HG03469 (cell line): Measurements from ENCODE around the gene MPZL3.
"Not testable (repeated sequence)": the region's sequence is repeated elsewhere in the genome, so short reads cannot be mapped to it uniquely, and the experiment has no call there.

ENCODE experiments used
- ATAC-seq: cut with Tn5 transposase; IDR thresholded peaks from one replicate; pipeline ENCODE4 v1.9.1; 2021; ENCODE audit warnings: mild to moderate bottlenecking, moderate library complexity, moderate number of reproducible peaks; ENCODE audit not compliant: unreplicated experiment

Gene MPZL3

GRCh38 chr11:118213781-118214180 is 38.4 kb downstream of the MPZL3 start:
- no peak for ATAC-seq

- ATAC-seq: no peak
Measured at GRCh38 chr11:118213201-118213600, 39.0 kb downstream of the MPZL3 start.

- ATAC-seq: no peak
Measured at GRCh38 chr11:118212781-118213191, 39.4 kb downstream of the MPZL3 start.

DNA sequence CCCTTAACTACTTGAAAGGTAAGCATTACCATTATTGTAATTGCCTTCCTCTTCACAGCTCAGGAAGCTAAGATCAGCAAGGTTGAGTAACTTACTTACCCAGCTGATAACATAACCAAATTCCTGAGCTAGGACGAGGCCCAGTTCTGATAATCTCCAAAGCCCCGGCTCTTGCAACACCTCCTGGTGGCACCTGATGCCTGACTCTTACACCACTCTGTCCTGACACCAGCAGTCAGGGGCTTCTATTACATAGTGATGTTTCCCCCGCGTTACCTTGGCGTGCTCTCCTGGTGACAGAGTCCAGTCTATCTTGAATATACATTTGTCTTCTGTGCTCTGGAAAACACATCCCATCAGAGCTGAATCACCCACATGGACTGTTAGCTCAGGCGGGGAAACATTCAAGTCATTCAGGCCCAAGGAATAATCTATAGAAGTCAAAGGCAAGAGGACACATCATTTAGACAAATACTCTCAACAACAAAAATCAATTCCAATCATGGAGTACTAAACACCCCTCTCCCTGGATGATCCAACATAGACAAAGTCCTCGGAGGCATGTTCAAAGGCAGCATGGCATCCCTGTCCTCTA is 39.9 kb downstream of the MPZL3 start:
- ATAC-seq: no peak

DNA sequence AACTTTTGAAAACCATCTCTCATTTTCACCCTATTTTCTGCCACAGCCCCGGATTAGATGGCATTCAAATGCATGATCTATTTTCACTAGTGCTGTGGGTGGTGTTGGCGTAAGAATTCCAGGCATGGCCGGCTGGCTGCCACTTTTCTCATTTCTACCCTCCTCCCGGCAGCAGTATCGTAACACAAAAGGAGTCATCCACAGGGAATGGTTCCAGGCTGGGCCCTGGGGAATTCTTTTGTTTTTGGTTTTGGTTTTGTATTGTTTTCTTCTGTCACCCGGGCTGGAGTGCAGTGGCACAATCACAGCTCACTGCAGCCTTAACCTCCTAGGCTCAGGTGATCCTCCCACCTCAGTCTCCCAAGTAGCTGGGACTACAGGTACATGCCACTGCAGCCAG is 41.2 kb downstream of the MPZL3 start:
- no peak for ATAC-seq

- ATAC-seq: no peak
Measured at GRCh38 chr11:118210323-118210722, 41.8 kb downstream of the MPZL3 start.

DNA sequence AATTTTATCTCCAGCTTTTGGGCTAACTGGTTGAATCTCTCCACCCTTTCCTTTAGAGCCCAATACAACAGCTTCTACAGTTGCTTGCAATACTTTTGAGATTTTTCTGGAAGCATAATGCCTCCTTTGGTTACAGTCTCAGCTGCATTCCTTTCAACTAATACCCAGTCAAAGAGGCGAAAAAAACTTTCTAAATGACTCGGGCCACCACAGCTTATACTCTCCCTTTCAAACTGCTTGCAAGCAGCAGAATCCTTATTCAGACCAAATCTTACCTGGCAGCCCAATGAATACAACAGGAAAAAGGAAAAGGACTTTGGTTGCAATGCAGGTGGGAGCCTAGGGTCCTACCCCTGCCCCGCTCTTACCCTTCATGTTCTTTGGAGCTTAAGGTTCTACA is 43.1 kb downstream of the MPZL3 start:
- no peak for ATAC-seq

- no peak for ATAC-seq
Measured at GRCh38 chr11:118207079-118207478, 45.1 kb downstream of the MPZL3 start.

DNA sequence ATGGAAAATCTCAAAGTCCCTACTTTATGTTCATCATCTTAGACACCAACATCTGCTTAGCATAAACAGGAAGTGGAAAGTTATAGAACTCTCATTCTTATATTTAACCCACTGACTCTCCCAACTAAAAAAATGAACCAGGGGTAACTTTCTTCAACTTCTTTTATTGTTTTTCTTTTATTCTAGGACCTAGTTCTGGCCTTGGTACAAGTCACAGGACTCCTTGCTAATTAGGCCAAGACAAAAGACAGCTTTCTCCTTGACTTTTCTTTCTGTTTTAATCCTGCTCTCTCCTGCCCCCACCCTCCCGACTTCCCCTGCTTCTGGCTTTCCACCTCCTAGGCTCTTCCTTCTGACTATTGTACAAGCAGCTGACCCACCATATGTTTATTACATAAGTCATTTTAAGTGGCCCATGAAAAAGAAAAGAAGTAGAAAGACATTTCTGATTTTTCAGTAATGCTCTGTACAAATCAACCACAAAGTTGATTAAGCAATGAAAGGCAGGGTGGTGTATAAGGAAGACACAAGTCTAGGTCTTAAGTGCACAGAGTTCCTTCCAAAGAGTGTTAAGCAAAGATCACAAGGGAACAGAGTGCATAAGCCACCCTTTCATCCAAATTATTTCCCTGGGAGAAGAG is 45.7 kb downstream of the MPZL3 start:
- no peak for ATAC-seq

DNA sequence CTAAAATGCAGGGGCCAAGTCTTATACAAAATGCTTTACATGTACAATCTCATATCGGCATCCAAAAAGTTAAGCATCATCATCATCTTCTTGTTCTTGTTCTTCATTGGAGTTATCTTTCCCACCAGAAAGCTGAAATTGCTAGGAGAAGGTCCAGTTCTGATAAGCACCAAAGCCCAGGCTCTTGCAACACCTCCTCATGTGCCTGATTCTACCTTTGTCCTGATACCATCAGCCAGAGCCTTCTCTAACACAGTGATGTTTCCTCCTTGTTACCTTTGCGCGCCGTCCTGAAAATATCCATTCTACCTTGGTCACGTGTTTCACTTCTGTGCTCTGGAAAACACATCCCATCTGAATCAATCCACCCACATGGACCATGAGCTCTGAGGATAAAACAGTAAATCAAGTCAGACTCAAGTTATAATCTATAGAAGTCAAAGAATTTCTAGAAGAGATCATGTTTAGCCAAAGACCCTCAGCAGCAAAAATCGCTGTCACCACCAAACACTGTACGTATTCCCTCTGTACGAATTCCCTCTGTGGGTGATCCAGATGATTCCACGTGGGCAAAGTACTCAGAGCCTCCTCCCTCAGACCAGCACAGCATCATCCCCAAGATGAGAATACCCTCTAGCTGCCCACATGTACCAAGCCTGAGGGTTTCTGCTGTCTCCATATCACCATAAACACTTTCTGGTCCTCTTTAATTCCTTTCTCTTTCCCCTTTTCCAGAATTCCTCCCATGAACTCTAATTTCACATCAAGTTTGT is 46.4 kb downstream of the MPZL3 start:
- ATAC-seq: no peak

GRCh38 chr11:118202599-118203422 is 49.4 kb downstream of the MPZL3 start:
- no peak for ATAC-seq

- ATAC-seq: no peak
Measured at GRCh38 chr11:118201966-118202365, 50.2 kb downstream of the MPZL3 start.

DNA sequence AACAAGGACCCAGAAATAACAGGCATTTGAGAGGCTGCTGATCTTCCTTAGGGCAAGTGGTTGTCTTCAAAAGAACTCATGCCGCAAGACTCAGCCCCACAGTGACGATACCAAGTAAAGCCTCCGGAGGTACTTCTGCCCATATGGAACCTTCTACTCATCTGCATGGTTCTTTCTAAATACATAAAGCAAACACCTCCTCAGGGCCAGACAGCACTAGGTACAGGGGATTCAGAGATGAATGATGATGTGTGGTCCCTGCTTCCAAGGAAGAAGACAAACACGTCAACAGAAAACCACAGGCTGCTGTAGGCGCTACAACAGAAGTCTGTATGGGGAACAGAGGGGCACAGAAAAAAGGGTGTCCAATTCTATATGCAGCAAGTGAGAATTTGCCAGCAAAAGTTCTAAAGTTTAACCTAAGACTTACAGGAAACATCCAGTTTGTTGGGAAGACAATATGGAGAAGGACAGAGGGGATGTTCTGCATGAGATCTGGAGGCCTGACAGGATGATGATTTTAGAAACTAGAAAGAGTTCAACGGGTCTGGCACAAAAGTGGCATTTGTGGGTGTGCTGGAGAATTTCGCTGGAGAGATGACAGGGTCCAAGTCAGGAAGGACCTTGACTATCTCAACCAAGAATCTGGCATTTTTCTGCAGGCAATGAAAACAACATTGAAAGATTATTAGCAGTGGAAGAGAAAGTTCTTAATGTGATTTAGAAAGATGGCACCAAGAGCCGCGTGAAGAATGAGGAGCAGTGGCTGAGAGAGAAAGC is 51.1 kb downstream of the MPZL3 start:
- ATAC-seq: no peak

DNA sequence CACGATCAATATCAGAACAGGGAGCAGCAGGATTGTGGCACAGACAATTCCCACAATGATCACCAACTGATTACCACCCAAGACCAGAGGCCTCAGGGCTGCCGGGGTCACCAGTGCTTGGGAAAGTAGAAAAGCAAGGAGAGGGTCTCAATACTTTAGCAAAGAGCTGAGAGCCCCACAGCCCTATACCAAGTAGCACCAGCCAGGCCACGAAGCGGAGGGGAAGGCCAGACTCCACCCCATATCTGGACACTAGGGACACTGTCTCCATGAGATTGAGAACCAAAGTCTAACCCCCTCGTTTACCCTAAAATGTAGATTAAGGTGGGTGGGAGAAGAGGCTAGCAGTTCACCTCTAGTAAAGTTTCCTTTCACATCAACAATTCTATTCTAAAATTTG is 51.7 kb downstream of the MPZL3 start:
- no peak for ATAC-seq

DNA sequence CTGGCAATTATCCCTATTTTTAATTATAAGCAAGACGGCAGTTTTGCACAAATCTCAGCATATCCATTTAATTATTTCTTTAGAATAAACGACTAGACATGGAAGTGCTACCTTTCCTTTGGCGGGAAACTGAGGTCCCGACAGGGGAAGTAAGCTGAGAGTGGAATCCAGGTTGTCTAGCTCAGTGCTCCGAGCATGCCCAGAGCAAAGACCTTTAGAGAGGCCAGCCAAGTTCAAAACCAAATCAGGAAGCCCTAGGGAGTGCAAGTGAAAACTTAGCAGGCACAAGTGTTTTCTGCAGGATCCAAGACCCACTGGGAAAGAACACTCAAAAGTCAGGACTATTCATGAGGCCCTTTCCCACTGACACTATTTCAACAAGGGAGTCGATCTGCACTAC is 53.0 kb downstream of the MPZL3 start:
- ATAC-seq: no peak

- ATAC-seq: no peak
Measured at GRCh38 chr11:118198370-118198769, 53.8 kb downstream of the MPZL3 start.

- ATAC-seq: no peak
Measured at GRCh38 chr11:118194835-118195627, 57.1 kb downstream of the MPZL3 start.

GRCh38 chr11:118193910-118194566 is 58.1 kb downstream of the MPZL3 start:
- ATAC-seq: no peak

DNA sequence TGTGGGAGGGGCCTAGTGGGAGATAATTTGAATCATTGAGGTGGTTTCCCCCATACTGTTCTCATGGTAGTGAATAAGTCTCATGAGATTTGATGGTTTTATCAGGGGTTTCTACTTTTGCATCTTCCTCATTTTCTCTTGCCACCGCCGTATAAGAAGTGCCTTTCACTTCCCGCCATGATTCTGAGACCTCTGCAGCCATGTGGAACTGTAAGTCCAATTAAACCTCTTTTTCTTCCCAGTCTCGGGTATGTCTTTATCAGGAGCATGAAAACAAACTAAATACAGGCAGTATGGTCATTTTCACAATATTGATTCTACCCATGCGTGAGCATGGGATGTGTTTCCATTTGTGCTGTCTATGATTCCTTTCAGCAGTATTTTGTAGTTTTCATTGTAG is 59.3 kb downstream of the MPZL3 start:
- ATAC-seq: not testable (repeated sequence)
